HFFc6 (cell line): ENCODE measurements around the gene STRN3. TPM values are rescaled to one million over a fixed set of nuclear protein-coding genes. Genes with fewer than 3 reads are reported as not detected.

Experiments used
- DNase-seq: peaks from one replicate; pipeline ENCODE4 v3.0.0-alpha.2; 2018
- H3K27ac Mint-ChIP-seq: 2 replicates; pipeline ENCODE4 v1.8.0; 2020; ENCODE audit warnings: mild to moderate bottlenecking, mixed read lengths
- H3K27me3 Mint-ChIP-seq: 2 replicates; pipeline ENCODE4 v1.8.0; 2021; ENCODE audit warnings: mild to moderate bottlenecking, moderate library complexity, mixed read lengths; ENCODE audit not compliant: insufficient read depth
- H3K36me3 Mint-ChIP-seq: 2 replicates; pipeline ENCODE4 v1.8.0; 2021; ENCODE audit warnings: low read depth, mixed read lengths
- H3K4me1 Mint-ChIP-seq: 2 replicates; pipeline ENCODE4 v1.8.0; 2020; ENCODE audit warnings: low read depth, mixed read lengths
- H3K4me3 Mint-ChIP-seq: 2 replicates; pipeline ENCODE4 v1.8.0; 2020; ENCODE audit warnings: mild to moderate bottlenecking, moderate library complexity, mixed read lengths
- H3K9me3 Mint-ChIP-seq: 2 replicates; pipeline ENCODE4 v1.8.0; 2020; ENCODE audit warnings: mild to moderate bottlenecking, mixed read lengths
- long read RNA-seq: library from polyadenylated mRNA; unstranded; transcript quantifications from one replicate; pipeline ENCODE4 v2.0.0, GENCODE V29; 2019
- total RNA-seq, 6 experiments: library from RNA; stranded (reverse); fragmentation: NEBNext Ultra II Directional; extraction: Animal tissue kit (Norgen Biotek cat#: 25700); gene quantifications; 2 replicates in 1 of 6; 3 replicates in 5 of 6; pipeline ENCODE4 v1.2.3, GENCODE V29; 2021
- TF ChIP-seq, protein P1 (sequence below): fragments of 200-600 bp; sonication (generic); IDR thresholded peaks from 2 replicates; pipeline ENCODE4 v1.5.0; 2021; ENCODE audit warnings: antibody characterized with exemption, mild to moderate bottlenecking

The STRN3 gene, protein sequence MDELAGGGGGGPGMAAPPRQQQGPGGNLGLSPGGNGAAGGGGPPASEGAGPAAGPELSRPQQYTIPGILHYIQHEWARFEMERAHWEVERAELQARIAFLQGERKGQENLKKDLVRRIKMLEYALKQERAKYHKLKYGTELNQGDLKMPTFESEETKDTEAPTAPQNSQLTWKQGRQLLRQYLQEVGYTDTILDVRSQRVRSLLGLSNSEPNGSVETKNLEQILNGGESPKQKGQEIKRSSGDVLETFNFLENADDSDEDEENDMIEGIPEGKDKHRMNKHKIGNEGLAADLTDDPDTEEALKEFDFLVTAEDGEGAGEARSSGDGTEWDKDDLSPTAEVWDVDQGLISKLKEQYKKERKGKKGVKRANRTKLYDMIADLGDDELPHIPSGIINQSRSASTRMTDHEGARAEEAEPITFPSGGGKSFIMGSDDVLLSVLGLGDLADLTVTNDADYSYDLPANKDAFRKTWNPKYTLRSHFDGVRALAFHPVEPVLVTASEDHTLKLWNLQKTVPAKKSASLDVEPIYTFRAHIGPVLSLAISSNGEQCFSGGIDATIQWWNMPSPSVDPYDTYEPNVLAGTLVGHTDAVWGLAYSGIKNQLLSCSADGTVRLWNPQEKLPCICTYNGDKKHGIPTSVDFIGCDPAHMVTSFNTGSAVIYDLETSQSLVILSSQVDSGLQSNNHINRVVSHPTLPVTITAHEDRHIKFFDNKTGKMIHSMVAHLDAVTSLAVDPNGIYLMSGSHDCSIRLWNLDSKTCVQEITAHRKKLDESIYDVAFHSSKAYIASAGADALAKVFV
- 10 to 100 TPM; 34.5 to 40.6 (median 38.6) TPM for total RNA-seq
- long read RNA-seq, partial matches to known transcripts, result 1 of 43 reads
- long read RNA-seq, other reads (novel, unspliced or antisense), result 42 of 43 reads

DNA sequence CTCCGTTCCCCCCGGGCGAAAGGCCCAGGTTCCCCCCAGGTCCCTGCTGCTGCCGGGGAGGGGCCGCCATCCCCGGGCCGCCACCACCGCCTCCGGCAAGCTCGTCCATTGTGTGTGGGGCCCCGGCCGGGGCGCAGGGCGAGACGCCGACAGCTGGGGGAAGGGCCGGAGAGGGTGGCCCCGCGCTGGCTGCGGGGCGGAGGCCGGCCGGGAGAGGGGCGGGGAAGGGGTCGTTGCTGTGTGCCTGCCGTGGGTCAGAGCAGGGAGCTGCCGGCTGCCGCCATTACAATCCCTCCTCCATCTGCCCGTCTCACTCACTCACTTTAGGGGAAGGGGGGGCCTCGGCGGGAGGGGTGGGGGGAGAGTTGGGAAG is at the start of gene STRN3:
TSS of gene STRN3 (minus strand) at position 303 of the 373 bp plus-strand sequence. CDS start at position 109, 194 bp downstream.
- Mint-ChIP-seq H3K27me3 (no peaks in the 10 kb centered on the region; the same call in 1 of the 2 replicates), H3K9me3 (no peaks in the 10 kb centered on the region), H3K27ac (peak within 1 kb of the TSS; percentile 100), H3K4me1 (peaks cover 49% of the 10 kb centered on the region), H3K36me3 (peaks cover 15% of the 10 kb centered on the region), H3K4me3 (peak within 1 kb of the TSS; percentile 92)
- DNase-seq, result no peak
- TF ChIP-seq, protein P1, sequence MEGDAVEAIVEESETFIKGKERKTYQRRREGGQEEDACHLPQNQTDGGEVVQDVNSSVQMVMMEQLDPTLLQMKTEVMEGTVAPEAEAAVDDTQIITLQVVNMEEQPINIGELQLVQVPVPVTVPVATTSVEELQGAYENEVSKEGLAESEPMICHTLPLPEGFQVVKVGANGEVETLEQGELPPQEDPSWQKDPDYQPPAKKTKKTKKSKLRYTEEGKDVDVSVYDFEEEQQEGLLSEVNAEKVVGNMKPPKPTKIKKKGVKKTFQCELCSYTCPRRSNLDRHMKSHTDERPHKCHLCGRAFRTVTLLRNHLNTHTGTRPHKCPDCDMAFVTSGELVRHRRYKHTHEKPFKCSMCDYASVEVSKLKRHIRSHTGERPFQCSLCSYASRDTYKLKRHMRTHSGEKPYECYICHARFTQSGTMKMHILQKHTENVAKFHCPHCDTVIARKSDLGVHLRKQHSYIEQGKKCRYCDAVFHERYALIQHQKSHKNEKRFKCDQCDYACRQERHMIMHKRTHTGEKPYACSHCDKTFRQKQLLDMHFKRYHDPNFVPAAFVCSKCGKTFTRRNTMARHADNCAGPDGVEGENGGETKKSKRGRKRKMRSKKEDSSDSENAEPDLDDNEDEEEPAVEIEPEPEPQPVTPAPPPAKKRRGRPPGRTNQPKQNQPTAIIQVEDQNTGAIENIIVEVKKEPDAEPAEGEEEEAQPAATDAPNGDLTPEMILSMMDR, result no peak

DNA sequence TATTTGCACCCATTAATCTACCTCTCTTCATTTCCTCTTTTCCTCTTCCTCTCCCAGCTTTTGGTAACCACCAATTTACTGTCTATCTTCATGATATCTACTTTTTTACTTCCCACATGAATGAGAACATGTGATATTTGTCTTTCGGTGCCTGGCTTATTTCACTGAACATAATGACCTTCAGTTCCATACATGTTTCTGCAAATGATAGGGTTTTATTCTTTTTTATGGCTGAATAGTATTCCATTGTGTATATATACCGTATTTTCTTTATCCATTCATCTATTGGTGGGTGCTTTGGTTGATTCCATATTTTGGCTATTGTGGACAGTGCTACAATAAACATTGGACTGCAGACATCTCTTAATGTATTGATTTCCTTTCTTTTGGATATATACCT is 49.0 kb upstream of the STRN3 start:
- no peak for DNase-seq
- H3K4me3 Mint-ChIP-seq, result no peak overlapping the region
- TF ChIP-seq, protein P1, result no peak
- no peak overlapping the region for H3K27ac Mint-ChIP-seq
- no peaks in the 10 kb centered on the region; the same call in 1 of the 2 replicates for H3K27me3 Mint-ChIP-seq
- H3K4me1 Mint-ChIP-seq, result peaks cover 28% of the 10 kb centered on the region
- H3K36me3 Mint-ChIP-seq, result peaks cover 13% of the 10 kb centered on the region
- no peaks in the 10 kb centered on the region for H3K9me3 Mint-ChIP-seq

DNA sequence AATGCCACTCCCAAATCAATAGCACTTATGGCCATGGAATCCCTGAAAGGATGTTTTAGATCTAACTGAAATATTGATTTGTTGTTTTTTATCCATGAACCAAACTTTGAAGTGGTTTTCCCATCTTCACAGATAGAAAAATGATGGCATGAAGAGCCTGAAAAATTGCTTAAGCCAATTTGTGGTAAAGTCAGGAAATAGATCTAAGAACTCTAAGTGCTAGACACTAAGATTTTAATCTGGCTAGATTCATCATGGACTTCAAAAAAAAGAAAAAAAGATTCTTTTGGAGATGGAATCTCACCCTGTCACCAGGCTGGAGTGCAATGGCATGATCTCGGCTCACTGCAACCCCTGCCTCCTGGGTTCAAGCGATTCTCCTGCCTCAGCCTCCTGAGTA is 45.0 kb upstream of the STRN3 start:
- TF ChIP-seq, protein P1, result no peak
- peaks cover 20% of the 10 kb centered on the region for H3K4me1 Mint-ChIP-seq
- DNase-seq, result peak; percentile 19

DNA sequence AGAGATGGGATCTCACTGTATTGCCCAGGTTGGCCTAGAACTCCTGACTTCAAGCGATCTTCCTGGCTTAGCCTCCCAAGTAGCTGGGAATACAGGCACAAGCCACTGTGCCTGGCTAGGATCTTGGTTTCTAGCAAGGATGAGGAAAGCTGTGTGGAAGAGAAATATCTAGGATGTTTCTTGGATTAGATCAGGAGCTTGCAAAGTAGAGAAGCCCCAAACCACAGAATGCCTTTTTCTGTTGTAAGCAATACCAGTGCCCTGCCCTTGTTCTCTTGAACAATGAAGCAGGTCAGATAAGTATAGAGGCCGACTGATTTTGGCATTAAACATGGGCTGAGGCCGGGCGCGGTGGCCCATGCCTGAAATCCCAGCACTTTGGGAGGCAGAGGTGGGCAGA is 44.3 kb upstream of the STRN3 start:
- TF ChIP-seq, protein P1, result no peak
- H3K27me3 Mint-ChIP-seq, result no peaks in the 10 kb centered on the region; the same call in 1 of the 2 replicates
- peaks cover 20% of the 10 kb centered on the region for H3K4me1 Mint-ChIP-seq
- DNase-seq, result peak; percentile 91
- H3K4me3 Mint-ChIP-seq, result peak overlapping the region; percentile 54; the same call in 1 of the 2 replicates
- H3K36me3 Mint-ChIP-seq, result peaks cover 12% of the 10 kb centered on the region
- H3K9me3 Mint-ChIP-seq, result no peaks in the 10 kb centered on the region
- peak overlapping the region; percentile 87 for H3K27ac Mint-ChIP-seq

More for the DNA sequence above, 45.0 kb upstream of the STRN3 start:
- Mint-ChIP-seq H3K36me3 (peaks cover 13% of the 10 kb centered on the region), H3K9me3 (no peaks in the 10 kb centered on the region), H3K27ac (peak overlapping the region; percentile 87), H3K27me3 (no peaks in the 10 kb centered on the region; the same call in 1 of the 2 replicates), H3K4me3 (no peak overlapping the region)

DNA sequence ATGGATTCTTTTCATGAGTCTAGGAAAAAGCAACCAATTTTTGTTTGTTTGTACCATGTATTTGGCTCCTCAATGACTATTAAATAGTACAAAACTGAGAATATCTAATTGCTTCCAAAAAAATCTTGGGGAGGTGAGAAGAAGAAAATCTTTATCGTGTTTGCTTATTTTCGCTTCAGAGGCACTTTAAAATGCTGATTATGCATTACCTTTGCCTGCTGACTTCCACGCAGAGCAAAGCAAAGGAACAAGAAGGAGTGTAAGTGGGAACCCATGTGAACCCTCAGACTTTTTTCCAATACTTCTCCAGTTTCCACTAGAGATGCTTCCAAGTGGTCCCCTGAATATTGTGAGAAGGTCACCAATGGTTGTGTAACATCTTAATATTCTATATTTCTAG is 43.2 kb upstream of the STRN3 start:
- no peaks in the 10 kb centered on the region; the same call in 1 of the 2 replicates for H3K27me3 Mint-ChIP-seq
- H3K4me1 Mint-ChIP-seq, result peaks cover 20% of the 10 kb centered on the region
- H3K4me3 Mint-ChIP-seq, result no peak overlapping the region
- H3K36me3 Mint-ChIP-seq, result peaks cover 5% of the 10 kb centered on the region
- TF ChIP-seq, protein P1, result no peak
- no peaks in the 10 kb centered on the region for H3K9me3 Mint-ChIP-seq
- no peak for DNase-seq
- H3K27ac Mint-ChIP-seq, result no peak overlapping the region
